Stimulated activated CD4-positive, alpha-beta T cell treated with anti-CD3 and anti-CD28 coated beads, Interleukin-1b, Interleukin-23, amount 100 ng/mL, for 4 hours (primary cell): Measurements from ENCODE around the gene SORL1.
"Not testable (repeated sequence)": the region's sequence is repeated elsewhere in the genome, so short reads cannot be mapped to it uniquely, and the experiment has no call there.

ENCODE experiments used
- DNase-seq, 2 donors: peaks; one replicate each; pipeline ENCODE4 v3.0.0-alpha.2; 2020; ENCODE audit warnings: low read depth in 2 of 2

The SORL1 gene

GRCh38 chr11:121563900-121564822 lies 112.0 kb downstream of the SORL1 start:
- DNase-seq, result no peak

DNA sequence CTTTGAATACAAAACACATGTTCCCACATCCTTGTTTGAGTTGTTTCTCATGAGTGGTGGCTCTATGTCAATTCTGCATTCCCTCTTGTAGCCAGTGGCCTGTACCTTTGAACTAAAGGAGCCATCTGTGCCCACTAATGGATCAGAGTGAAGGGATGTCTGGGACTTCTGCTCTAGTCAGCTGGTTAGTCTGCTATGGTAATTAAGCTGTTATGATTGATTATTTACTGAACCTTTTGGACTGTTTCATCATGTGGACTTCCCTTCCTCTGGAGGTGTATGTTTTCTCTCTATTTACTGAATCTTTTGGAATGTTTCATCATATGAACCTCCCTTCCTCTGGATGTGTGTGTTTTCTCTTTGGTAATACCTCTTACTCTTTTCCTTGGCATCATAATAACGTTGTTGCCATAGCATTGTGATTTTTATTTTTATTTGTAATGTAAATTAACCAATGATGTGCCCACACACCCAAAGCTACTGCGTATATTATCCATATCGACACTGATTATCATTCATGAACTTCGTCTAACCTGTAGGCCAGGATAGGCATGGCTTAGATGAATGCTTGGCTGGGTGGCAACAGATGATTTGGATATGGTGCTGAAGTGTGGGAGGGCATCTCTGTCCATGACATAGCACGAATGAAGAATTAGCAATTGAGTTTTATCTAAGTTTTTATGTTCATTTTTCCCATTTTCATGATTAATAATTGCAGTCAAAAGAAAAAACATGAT lies 113.0 kb downstream of the SORL1 start:
- DNase-seq, result no peak

GRCh38 chr11:121566279-121567168 lies 114.4 kb downstream of the SORL1 start:
- DNase-seq, result no peak

DNA sequence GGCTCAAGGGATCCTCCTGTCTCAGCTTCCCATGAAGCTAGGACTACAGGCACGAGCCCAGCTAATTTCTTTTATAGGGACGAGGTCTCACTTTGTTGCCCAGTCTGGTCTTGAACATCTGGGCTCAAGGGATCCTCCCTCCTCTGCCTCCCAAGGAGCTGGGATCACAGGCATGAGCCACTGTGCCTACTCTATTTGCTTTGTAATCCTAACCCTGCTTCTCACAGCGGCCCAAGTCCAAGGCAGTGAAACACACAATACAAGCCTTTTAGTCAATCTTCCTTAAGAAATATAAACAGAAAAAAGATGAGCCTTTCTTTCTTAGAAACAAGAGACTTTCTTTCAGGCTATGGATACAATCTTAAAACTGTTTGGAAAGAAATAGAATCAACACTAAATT lies 115.9 kb downstream of the SORL1 start:
- no peak for DNase-seq

DNA sequence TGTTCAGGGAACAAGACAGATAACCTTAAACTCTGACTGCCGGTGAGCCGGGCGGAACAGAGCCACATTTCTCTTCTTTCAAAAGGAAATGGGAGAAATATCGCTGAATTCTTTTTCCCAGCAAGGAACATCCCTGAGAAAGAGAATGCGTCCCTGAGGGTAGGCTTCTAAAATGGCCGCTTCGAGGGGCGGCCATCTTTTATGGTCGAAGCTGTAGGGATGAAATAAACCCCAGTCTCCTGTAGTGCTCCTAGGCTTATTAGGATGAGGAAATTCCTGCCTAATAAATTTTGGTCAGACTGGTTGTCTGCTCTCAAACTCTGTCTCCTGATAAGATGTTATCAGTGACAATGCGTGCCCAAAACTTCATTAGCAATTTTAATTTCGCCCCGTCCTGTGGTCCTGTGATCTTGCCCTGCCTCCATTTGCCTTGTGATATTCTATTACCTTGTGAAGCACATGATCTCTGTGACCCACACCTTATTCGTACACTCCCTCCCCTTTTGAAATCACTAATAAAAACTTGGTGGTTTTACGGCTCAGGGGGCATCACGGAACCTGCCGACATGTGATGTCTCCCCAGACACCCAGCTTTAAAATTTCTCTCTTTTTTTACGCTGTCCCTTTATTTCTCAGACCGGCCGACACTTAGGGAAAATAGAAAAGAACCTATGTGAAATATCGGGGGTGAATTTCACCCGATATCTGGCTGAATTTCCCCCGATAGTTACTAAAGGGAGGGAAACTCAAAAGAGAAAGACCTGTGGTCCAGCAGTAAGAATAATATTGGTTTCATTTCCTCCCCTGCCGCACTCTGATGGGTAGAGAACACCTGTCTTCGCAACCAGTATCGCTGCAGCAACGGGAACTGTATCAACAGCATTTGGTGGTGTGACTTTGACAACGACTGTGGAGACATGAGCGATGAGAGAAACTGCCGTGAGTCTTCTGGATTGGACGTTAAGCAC lies 117.5 kb downstream of the SORL1 start:
- DNase-seq, result not testable (repeated sequence)

GRCh38 chr11:121570453-121570852 lies 118.3 kb downstream of the SORL1 start:
- no peak for DNase-seq

DNA sequence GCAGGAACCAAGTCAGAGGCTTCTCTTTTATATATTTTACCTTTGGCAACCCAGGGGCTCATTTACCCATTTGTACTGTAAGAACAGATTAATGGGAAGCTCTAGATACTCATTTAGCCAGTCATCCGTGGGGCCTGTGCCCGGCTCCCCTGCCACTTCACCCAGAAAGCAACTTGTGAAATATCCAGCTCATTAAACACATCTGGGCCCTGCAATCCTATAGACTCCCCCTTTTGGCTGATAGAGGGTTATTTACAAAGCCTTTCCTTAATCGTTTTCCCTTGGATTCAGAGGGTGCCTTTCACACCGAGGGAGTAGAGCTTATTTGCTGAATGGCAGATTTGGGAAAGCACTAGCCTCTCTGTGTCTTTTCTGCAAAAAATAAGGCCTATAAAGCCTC lies 119.4 kb downstream of the SORL1 start:
- DNase-seq, result no peak

- DNase-seq, result no peak
Measured at GRCh38 chr11:121572571-121573059, 120.5 kb downstream of the SORL1 start.

- no peak for DNase-seq
Measured at GRCh38 chr11:121574801-121575200, 122.7 kb downstream of the SORL1 start.

- DNase-seq, result no peak
Measured at GRCh38 chr11:121575250-121575962, 123.3 kb downstream of the SORL1 start.

DNA sequence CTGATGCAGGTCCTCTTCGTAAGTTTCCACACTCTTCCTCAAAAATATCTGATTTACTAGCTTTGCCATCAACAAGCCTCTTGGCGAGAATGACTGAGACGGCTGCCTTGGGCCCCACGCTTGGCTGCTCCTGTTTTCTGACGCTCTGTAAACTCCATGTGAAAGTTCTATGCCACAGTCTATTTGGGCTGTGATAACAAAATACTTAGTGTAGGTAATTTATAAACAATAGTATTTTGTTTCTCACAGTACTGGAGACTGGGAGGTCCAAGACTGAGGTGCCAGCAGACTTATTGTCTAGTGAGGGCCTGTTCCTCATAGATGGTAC lies 123.8 kb downstream of the SORL1 start:
- no peak for DNase-seq

- no peak for DNase-seq
Measured at GRCh38 chr11:121576531-121576930, 124.4 kb downstream of the SORL1 start.

GRCh38 chr11:121577106-121577848 lies 125.2 kb downstream of the SORL1 start:
- no peak for DNase-seq

DNA sequence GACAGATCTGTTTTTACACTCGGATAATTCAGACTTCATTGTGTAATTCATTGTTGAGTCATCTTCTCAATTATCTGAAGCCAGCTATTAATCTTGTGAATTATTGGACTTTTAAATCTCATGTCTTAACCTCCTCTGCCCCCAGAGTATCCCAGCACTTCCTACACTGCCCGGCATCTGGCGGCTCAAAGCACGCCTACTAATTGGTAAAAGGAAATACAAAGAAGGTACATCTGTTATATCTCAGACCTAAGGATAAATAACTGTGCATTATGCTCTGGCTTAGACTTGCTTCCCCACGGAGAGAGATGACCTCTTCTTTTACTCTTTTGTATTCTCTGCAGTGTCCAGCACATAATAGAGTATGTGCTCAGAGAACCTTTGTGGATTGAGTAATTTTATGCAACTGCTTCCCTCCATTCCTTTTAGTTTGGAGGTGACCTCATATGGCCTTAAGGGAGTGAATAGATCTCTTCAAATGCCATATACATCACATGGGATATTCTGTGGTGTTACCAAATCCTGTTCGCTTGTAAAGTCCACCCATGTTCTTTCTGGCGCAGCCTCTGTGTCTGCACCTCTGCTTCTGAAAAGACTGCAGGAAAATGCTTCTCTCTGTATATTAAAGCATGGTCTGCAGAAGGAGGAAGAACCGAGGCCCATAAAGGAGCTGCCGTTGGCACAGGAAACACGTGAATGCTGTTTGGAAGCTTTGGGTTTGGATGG lies 126.3 kb downstream of the SORL1 start:
- no peak for DNase-seq

DNA sequence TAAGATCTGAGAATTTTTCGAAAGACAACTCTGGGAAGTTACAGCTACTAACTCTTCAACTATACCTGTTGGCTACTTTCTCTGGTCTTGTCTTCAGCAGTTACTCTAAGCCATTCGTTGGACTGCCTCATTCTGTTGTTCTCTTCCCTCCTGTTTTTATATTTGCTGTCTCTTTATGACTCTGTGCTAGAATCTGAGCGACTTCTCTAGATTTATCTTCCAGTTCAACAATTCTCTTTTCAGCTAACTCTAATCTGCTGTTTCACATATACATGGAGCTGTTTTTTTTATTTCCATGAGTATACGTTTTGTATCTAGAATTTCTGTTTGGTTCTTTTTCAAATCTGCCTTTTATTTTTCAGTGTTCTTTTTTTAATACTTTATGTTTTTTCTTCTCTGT lies 128.0 kb downstream of the SORL1 start:
- DNase-seq, result no peak

- no peak for DNase-seq
Measured at GRCh38 chr11:121581607-121582006, 129.5 kb downstream of the SORL1 start.

DNA sequence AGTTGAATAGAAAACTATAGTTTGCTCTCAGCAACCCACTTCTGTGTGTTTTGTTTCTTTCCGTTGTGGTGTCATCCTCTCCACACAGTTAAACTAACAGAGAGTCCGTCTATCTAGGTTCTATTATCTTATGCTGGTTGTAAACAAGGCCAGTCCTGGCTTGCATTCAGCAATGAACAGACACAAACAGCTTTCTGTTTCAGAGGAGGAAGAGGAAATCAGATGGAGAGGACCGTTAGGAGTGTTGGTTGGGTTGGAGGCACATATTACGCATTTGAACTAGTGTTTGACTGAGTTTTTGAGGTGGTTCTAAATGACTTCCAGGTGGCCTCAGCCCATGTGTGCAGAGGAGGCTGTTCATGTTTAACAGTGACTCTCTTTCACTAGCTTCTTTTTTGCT lies 130.2 kb downstream of the SORL1 start:
- DNase-seq, result no peak

- DNase-seq, result no peak
Measured at GRCh38 chr11:121583825-121584224, 131.7 kb downstream of the SORL1 start.

GRCh38 chr11:121586750-121587149 lies 134.6 kb downstream of the SORL1 start:
- DNase-seq, result no peak
